Measurements from ENCODE around the gene TPCN2.
A peak's percentile ranks its signal among the peaks of the same experiment; 100 is the strongest.

GRCh38 chr11:69014084-69014851 is 34.5 kb upstream of the TPCN2 start:
- TF ChIP-seq POLR2AphosphoS5 (IDR thresholded peaks at IDR 0.05) (peak; percentile 56 to 60), POLR2A (IDR thresholded peaks at IDR 0.05) (no peak), EP300 (IDR thresholded peaks at IDR 0.05) (no peak), CTCF (IDR thresholded peaks at IDR 0.05) (no peak)

Measured in upper lobe of left lung (tissue), 4 donors.